Lower lobe of right lung (tissue), 2 donors: ENCODE results near the gene FAM219B. TPM values are rescaled to one million over a fixed set of nuclear protein-coding genes. Genes with fewer than 3 reads are reported as not detected.

Experiments used
- ATAC-seq, 2 donors: fragments of 200-7000 bp; cut with Tn5 transposase; one replicate each; pipeline ENCODE4 v1.9.1; 2020 to 2022; ENCODE audit warnings: mild to moderate bottlenecking in 2 of 2, moderate library complexity in 2 of 2
- DNase-seq: peaks from one replicate; pipeline ENCODE4 v3.0.0-alpha.2; 2020
- H3K27ac ChIP-seq: fragments of 200-600 bp; one replicate; pipeline ENCODE4 v1.8.0; 2022
- H3K27me3 ChIP-seq: fragments of 200-600 bp; one replicate; pipeline ENCODE4 v1.8.0; 2022; ENCODE audit warnings: low read depth
- H3K36me3 ChIP-seq: fragments of 200-600 bp; one replicate; pipeline ENCODE4 v1.8.0; 2022; ENCODE audit warnings: mild to moderate bottlenecking
- H3K4me1 ChIP-seq: fragments of 200-600 bp; one replicate; pipeline ENCODE4 v1.8.0; 2022
- H3K4me3 ChIP-seq: fragments of 200-600 bp; one replicate; pipeline ENCODE4 v1.8.0; 2022; ENCODE audit warnings: mild to moderate bottlenecking
- H3K9me3 ChIP-seq: fragments of 200-600 bp; one replicate; pipeline ENCODE4 v1.8.0; 2022
- intact Hi-C: fragments of 100-400 bp; cut with DNase I; formaldehyde crosslinking; loops from one replicate; pipeline ENCODE4 v1.11.0; 2022
- long read RNA-seq: library from polyadenylated mRNA; unstranded; transcript quantifications from one replicate; pipeline ENCODE4 v2.0.0, GENCODE V29; 2021
- total RNA-seq: library from RNA; stranded (reverse); fragmentation: NEBNext Ultra II Directional; extraction: Animal tissue kit (Norgen Biotek cat#: 25700); gene quantifications from one replicate; pipeline ENCODE4 v1.2.1, GENCODE V29; 2021
- TF ChIP-seq, protein P1 (sequence below): fragments of 200-600 bp; IDR thresholded peaks from one replicate; pipeline ENCODE4 v1.8.0; 2022; ENCODE audit warnings: antibody characterized with exemption, mild to moderate bottlenecking
- donor health status: DM: no; HTN: yes; CAD: no; lungs with severe emphysema.

FAM219B gene, protein sequence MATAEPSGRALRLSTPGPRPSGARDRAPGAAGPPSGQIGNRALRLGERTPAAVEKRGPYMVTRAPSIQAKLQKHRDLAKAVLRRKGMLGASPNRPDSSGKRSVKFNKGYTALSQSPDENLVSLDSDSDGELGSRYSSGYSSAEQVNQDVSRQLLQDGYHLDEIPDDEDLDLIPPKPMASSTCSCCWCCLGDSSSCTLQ
- total RNA-seq: 92.2 TPM
- long read RNA-seq, transcript FAM219B-217 (4 exons, 3,219 nt): minor isoform, 14 of 88 reads
- long read RNA-seq, transcript FAM219B-201 (5 exons, 3,550 nt): major isoform, 33 of 88 reads
- long read RNA-seq, transcript FAM219B-202 (5 exons, 587 nt): minor isoform, 11 of 88 reads
- long read RNA-seq, partial matches to known transcripts: 2 of 88 reads
- long read RNA-seq, other reads (novel, unspliced or antisense): 18 of 88 reads

DNA sequence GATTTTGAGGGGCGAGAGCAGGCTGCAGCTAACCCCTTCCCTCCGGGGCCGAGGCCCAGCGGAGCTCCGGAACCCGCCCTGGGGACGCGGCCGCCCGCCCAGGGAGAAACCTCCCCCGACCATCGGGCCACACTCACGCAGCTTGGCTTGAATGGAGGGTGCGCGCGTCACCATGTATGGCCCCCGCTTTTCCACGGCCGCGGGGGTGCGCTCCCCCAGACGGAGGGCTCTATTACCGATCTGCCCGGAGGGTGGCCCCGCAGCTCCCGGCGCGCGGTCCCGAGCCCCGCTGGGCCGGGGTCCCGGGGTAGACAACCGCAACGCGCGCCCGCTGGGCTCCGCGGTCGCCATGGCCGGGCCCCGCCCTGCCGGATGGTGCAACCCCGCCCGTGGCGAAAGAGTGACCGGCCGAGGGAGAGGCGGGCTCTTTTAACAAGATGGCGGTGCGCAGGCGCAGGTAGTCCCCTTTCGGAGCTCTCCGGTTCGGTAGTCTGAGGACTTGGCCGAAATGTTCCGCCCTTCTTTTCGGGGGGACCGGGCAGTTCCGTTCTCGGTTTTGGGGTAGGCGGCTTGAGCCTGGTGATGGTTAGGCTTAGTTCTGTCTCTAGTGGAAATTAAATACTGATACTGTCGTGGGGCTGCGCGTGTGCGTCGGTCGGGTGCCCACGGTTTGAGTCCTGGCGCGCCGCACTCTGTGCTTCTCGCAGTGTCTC is at the start of gene FAM219B:
FAM219B (minus strand) TSS at position 402 of the 713 bp plus-strand sequence; CDS start at position 351, 51 bp downstream.
- Histone ChIP-seq H3K36me3 (peaks cover 33% of the 10 kb centered on the region), H3K4me3 (peak within 1 kb of the TSS; percentile 98), H3K9me3 (no peaks in the 10 kb centered on the region), H3K27me3 (no peaks in the 10 kb centered on the region), H3K27ac (peak within 1 kb of the TSS; percentile 95), H3K4me1 (peaks cover 39% of the 10 kb centered on the region)
- TF ChIP-seq, protein P1, sequence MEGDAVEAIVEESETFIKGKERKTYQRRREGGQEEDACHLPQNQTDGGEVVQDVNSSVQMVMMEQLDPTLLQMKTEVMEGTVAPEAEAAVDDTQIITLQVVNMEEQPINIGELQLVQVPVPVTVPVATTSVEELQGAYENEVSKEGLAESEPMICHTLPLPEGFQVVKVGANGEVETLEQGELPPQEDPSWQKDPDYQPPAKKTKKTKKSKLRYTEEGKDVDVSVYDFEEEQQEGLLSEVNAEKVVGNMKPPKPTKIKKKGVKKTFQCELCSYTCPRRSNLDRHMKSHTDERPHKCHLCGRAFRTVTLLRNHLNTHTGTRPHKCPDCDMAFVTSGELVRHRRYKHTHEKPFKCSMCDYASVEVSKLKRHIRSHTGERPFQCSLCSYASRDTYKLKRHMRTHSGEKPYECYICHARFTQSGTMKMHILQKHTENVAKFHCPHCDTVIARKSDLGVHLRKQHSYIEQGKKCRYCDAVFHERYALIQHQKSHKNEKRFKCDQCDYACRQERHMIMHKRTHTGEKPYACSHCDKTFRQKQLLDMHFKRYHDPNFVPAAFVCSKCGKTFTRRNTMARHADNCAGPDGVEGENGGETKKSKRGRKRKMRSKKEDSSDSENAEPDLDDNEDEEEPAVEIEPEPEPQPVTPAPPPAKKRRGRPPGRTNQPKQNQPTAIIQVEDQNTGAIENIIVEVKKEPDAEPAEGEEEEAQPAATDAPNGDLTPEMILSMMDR: no peak
- peak; percentile 97 to 99 for ATAC-seq
- DNase-seq: peak; percentile 97
- intact Hi-C loops: no loop called here

DNA sequence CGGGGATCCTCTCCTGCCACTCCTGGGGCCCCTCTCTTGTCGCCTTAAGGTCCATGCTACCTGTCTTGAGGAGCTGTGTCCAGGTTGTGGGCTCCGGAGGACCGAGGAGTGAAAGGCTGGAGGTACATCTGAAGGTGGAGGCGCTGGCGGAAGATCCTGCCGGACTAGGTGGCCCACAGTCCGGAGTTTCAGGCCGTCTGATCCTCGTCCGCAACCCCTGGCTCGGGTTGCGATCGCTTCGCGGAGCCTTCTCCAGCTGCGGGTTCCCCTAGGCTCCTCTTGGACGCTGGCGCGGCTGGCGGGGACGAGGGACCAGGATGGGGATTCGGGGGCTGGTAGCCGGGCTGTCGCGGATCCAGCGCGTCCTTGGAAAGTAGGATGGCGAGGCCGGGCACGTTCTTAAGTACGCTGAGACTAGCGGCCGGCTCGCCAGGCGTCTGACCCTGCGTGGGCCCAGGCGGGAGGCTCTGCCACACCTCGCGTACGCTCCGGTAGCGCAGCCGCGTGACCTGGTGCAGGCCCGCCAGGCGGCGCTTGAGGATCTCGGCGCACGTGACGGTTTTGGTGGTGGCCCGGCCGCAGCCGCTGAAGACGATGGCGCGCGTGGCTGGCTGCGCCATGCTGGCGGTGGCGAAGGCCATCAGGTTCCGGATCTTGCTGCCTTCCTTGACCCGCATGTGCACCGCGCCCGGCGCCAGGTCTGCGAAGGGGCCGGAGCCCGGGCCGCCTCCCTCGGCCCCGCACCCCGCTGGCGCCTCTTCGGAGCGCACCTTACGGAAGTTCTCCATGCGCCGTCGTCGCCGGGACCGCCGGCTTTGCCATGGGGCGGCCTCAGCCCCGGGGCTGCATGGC is 49.4 kb upstream of the FAM219B start:
- Histone ChIP-seq H3K27me3 (no peaks in the 10 kb centered on the region), H3K4me1 (peaks cover 43% of the 10 kb centered on the region), H3K27ac (peak overlapping the region; percentile 88), H3K36me3 (no peaks in the 10 kb centered on the region), H3K4me3 (peak overlapping the region; percentile 78), H3K9me3 (no peaks in the 10 kb centered on the region)
- DNase-seq (peak; percentile 91), ATAC-seq (peak; percentile 85)
- intact Hi-C loops: no loop called here
- TF ChIP-seq, protein P1: peak; percentile 58

DNA sequence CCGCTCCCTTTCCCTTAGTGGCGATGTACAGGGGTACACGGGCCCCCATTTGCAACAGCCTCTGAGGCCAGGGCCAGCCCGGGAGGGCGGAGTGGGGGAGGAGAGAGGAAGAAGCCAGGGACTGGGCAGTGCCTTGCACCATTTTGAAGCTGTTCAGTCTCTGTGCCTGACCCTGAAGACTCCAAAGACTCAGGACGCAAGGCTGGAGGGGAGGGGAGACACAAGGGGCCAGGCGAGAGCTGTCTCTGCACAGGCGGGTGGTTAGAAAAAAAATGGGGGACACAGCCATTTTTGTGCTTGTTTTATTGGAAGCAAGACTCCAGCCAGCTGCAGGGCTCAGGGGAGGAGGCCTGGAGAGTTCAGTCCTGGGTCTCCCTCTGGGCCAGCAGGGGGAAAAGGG is 48.4 kb upstream of the FAM219B start:
- peaks cover 47% of the 10 kb centered on the region for H3K4me1 ChIP-seq
- DNase-seq: no peak
- intact Hi-C loops: no loop called here

DNA sequence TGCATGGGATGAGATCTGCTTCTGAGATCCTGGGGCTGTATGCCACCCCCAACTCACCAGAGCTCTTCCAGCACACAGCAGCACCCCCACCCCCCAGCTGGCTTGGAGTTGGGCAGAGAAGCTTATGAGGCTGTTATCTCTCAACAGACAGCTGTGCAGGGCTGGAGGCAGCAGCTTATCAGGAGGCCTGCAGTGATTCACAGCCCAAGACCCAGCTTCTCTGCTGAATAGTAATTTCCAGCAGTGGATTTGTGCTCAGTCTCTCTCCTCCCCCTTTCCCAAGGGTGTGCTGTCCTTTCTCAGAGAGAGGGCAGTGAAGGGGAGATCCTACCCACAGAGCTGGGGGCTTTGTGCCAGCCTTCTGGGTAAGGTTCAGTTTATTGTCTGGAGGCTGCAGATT is 47.9 kb upstream of the FAM219B start:
- no peaks in the 10 kb centered on the region for H3K9me3 ChIP-seq
- no peak for DNase-seq
- no peaks in the 10 kb centered on the region for H3K27me3 ChIP-seq
- peak overlapping the region; percentile 78 for H3K4me3 ChIP-seq
- intact Hi-C loops: no loop called here
- no peak for ATAC-seq
- TF ChIP-seq, protein P1: no peak
- no peaks in the 10 kb centered on the region for H3K36me3 ChIP-seq
- no peak overlapping the region for H3K27ac ChIP-seq
- peaks cover 48% of the 10 kb centered on the region for H3K4me1 ChIP-seq

More for the DNA sequence above, 48.4 kb upstream of the FAM219B start:
- H3K36me3 ChIP-seq: no peaks in the 10 kb centered on the region
- no peaks in the 10 kb centered on the region for H3K27me3 ChIP-seq
- H3K27ac ChIP-seq: no peak overlapping the region
- peak overlapping the region; percentile 78 for H3K4me3 ChIP-seq
- TF ChIP-seq, protein P1: no peak
- ATAC-seq: no peak
- H3K9me3 ChIP-seq: no peaks in the 10 kb centered on the region

DNA sequence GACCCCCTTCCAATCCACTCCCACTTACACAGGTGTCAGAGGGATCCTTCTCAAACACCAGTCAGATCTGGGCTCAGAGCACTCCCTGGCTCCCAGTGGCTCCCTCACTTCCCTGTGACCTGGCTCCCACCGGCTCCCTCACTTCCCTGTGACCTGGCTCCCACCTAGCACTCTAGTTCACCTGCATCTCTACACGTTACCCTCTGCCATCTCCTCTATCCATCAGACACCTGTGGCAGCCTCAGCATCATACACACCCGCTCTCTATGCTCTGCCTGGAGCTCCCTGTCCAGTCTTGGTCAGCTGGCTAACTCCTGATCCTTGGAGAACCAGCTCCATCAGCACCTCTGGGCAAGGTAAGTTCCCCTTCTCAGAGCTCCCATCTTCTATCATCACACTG is 44.4 kb upstream of the FAM219B start:
- intact Hi-C loops: no loop called here
- TF ChIP-seq, protein P1: no peak
- H3K4me1 ChIP-seq: peaks cover 26% of the 10 kb centered on the region
- no peaks in the 10 kb centered on the region for H3K36me3 ChIP-seq
- H3K9me3 ChIP-seq: no peaks in the 10 kb centered on the region
- DNase-seq (no peak), ATAC-seq (no peak)
- H3K4me3 ChIP-seq: no peak overlapping the region
- no peaks in the 10 kb centered on the region for H3K27me3 ChIP-seq
- no peak overlapping the region for H3K27ac ChIP-seq
